ENCODE results near the gene UBR1.

The UBR1 gene

DNA sequence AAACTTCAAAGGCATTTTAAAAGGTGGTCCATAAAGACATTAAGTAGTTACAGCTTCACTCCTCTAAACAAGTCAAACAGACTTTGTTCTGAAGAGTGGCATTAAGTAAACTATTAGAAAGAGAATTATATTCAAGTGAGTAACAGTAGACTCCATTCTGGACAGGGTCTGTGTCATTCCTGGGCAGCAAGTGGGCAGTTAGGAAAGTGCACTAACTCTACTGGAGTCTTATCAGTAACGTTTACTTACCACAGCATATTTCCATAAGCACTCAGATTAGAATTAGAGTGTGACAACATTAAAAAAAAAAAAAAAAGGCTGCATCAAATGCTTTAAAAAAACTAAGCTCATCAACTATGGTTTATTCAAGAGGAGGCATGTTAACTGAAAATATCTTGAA lies 10.6 kb downstream of the UBR1 start:
- no peaks in the 10 kb centered on the region for H4K20me1 ChIP-seq (ENCODE audit: insufficient read depth, low read length)
- H3K9me3 ChIP-seq (replicated peaks; ENCODE audit: insufficient read depth, low read length): no peaks in the 10 kb centered on the region
- H3K79me2 ChIP-seq (ENCODE audit: low read length): peaks cover 20% of the 10 kb centered on the region
- H3K27me3 ChIP-seq (replicated peaks; ENCODE audit: insufficient read depth, low read length): no peaks in the 10 kb centered on the region
- no peak overlapping the region for H2AFZ ChIP-seq (ENCODE audit: low read length)
- TF ChIP-seq EZH2phosphoT487 (IDR thresholded peaks at IDR 0.05; ENCODE audit: low read length) (no peak), EZH2 (optimal IDR thresholded peaks at IDR 0.05; ENCODE audit: low read depth, low read length) (no peak), CTCF (IDR thresholded peaks at IDR 0.05; ENCODE audit: low read length) (no peak)
- H3K4me3 ChIP-seq (ENCODE audit: low read length): no peak overlapping the region
- H3K27ac ChIP-seq (ENCODE audit: low read length): no peak overlapping the region
- no peak overlapping the region for H3K4me2 ChIP-seq (ENCODE audit: low read depth, low read length)
- DNase-seq: no peak
- no peaks in the 10 kb centered on the region for H3K9me2 ChIP-seq (replicated peaks; ENCODE audit: insufficient read depth, low read length)
- H3F3A ChIP-seq (ENCODE audit: insufficient read depth, low read length): no peaks in the 10 kb centered on the region
- no peak overlapping the region for H3K9ac ChIP-seq (ENCODE audit: low read length)
- H3K36me3 ChIP-seq (replicated peaks; ENCODE audit: insufficient read depth, low read length): no peaks in the 10 kb centered on the region
- no peaks in the 10 kb centered on the region for H3K4me1 ChIP-seq (ENCODE audit: low read length)

DNA sequence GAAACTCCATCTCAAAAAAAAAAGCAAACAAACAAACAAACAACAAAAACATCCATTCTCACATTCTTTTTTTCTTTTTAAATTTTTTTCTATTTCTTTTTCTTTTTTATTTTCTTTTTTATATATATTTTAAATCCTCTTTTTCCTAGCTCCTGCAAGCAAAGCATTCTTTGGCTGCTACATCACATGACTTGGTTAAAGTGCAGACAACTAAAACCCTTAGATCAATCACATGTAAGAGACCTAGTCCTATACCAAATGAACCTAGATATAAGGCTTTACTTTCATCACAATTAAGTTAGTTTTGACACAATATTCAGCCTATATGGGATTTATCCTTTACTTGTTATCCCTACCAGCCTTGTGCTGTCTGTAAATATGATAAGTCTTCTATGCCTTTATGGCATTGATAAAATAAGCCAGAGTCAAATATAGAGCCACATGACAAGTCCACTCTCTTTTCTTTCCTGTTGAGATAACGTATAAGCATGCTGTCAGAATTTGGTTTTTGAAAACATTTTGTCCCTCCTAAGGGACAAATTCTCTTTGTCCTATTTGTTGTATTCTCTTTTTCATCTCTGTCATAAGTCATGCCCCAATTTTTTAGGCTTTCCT lies 11.3 kb downstream of the UBR1 start:
- Histone ChIP-seq H3K9me3 (replicated peaks; ENCODE audit: insufficient read depth, low read length) (no peaks in the 10 kb centered on the region), H3K9ac (ENCODE audit: low read length) (no peak overlapping the region), H4K20me1 (ENCODE audit: insufficient read depth, low read length) (no peaks in the 10 kb centered on the region), H3K36me3 (replicated peaks; ENCODE audit: insufficient read depth, low read length) (no peaks in the 10 kb centered on the region), H3K4me1 (ENCODE audit: low read length) (no peaks in the 10 kb centered on the region), H3K27ac (ENCODE audit: low read length) (no peak overlapping the region), H3K4me3 (ENCODE audit: low read length) (no peak overlapping the region), H3K79me2 (ENCODE audit: low read length) (peaks cover 16% of the 10 kb centered on the region), H3K27me3 (replicated peaks; ENCODE audit: insufficient read depth, low read length) (no peaks in the 10 kb centered on the region), H3K9me2 (replicated peaks; ENCODE audit: insufficient read depth, low read length) (no peaks in the 10 kb centered on the region), H2AFZ (ENCODE audit: low read length) (no peak overlapping the region), H3F3A (ENCODE audit: insufficient read depth, low read length) (no peaks in the 10 kb centered on the region), H3K4me2 (ENCODE audit: low read depth, low read length) (no peak overlapping the region)
- TF ChIP-seq CTCF (IDR thresholded peaks at IDR 0.05; ENCODE audit: low read length): no peak
- TF ChIP-seq EZH2phosphoT487 (IDR thresholded peaks at IDR 0.05; ENCODE audit: low read length): no peak
- TF ChIP-seq EZH2 (optimal IDR thresholded peaks at IDR 0.05; ENCODE audit: low read depth, low read length): no peak
- no peak for DNase-seq

DNA sequence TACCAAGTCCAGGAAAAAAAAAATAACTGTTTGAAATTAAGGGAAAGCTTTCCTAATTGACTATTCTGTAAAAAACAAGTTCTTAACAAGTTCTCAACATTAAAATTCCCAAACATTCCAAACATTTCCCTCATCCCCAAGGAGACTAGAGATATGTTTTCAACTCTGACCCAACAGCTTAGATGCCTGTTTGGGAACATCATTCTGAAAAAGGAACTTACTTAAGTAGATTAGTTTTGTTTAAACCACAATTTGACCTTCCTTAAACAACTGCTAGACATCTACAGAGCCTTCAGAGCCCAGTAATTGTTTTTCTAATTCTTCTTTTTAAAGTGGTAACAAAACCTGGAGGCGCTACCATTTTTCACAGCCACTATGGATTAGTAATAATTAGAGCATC lies 12.8 kb downstream of the UBR1 start:
- Histone ChIP-seq H3K27me3 (replicated peaks; ENCODE audit: insufficient read depth, low read length) (no peaks in the 10 kb centered on the region), H3K4me3 (ENCODE audit: low read length) (no peak overlapping the region), H3K9me2 (replicated peaks; ENCODE audit: insufficient read depth, low read length) (no peaks in the 10 kb centered on the region), H4K20me1 (ENCODE audit: insufficient read depth, low read length) (no peaks in the 10 kb centered on the region), H3K9ac (ENCODE audit: low read length) (no peak overlapping the region), H3K36me3 (replicated peaks; ENCODE audit: insufficient read depth, low read length) (no peaks in the 10 kb centered on the region), H3K4me1 (ENCODE audit: low read length) (no peaks in the 10 kb centered on the region), H3F3A (ENCODE audit: insufficient read depth, low read length) (no peaks in the 10 kb centered on the region), H2AFZ (ENCODE audit: low read length) (no peak overlapping the region), H3K4me2 (ENCODE audit: low read depth, low read length) (no peak overlapping the region), H3K9me3 (replicated peaks; ENCODE audit: insufficient read depth, low read length) (no peaks in the 10 kb centered on the region), H3K79me2 (ENCODE audit: low read length) (peaks cover 13% of the 10 kb centered on the region; the same call in 1 of the 2 replicates), H3K27ac (ENCODE audit: low read length) (no peak overlapping the region)
- no peak for DNase-seq
- no peak for TF ChIP-seq EZH2 (optimal IDR thresholded peaks at IDR 0.05; ENCODE audit: low read depth, low read length)
- no peak for TF ChIP-seq CTCF (IDR thresholded peaks at IDR 0.05; ENCODE audit: low read length)
- TF ChIP-seq EZH2phosphoT487 (IDR thresholded peaks at IDR 0.05; ENCODE audit: low read length): no peak

Measured in MM.1S (cell line).